BLaER1 treated with 17β-estradiol and CSF1 and Interleukin-3, amounts not matched to agents 10 nM and 100 nM (cell line): ENCODE results near the gene INO80D.
"Not testable (repeated sequence)": the region's sequence is repeated elsewhere in the genome, so short reads cannot be mapped to it uniquely, and the experiment has no call there.

ENCODE experiments used
- H3K27ac ChIP-seq, 11 experiments: shearing (Covaris generic); formaldehyde crosslinking; 2 replicates each; pipeline ENCODE4 v1.8.1; 2022
- H3K27me3 ChIP-seq, 11 experiments: shearing (Covaris generic); formaldehyde crosslinking; 2 replicates each; pipeline ENCODE4 v1.8.1; 2022
- H3K36me3 ChIP-seq, 11 experiments: shearing (Covaris generic); formaldehyde crosslinking; 2 replicates each; pipeline ENCODE4 v1.8.1; 2022
- H3K4me1 ChIP-seq, 10 experiments: shearing (Covaris generic); formaldehyde crosslinking; 2 replicates each; pipeline ENCODE4 v1.8.1; 2022
- H3K4me2 ChIP-seq, 11 experiments: shearing (Covaris generic); formaldehyde crosslinking; 2 replicates each; pipeline ENCODE4 v1.8.1; 2022
- H3K4me3 ChIP-seq, 10 experiments: shearing (Covaris generic); formaldehyde crosslinking; 2 replicates each; pipeline ENCODE4 v1.8.1; 2022
- H3K9ac ChIP-seq, 11 experiments: shearing (Covaris generic); formaldehyde crosslinking; 2 replicates each; pipeline ENCODE4 v1.8.1; 2022
- H3K9me3 ChIP-seq, 11 experiments: shearing (Covaris generic); formaldehyde crosslinking; replicated peaks in 1 of 11; 2 replicates each; pipeline ENCODE4 v1.8.1; 2022
- H4K20me1 ChIP-seq, 11 experiments: shearing (Covaris generic); formaldehyde crosslinking; 2 replicates each; pipeline ENCODE4 v1.8.1; 2022
- Cebpa-rat ChIP-seq, 11 experiments: shearing (Covaris generic); IDR thresholded peaks; 2 replicates each; pipeline ENCODE4 v1.8.1; 2022

INO80D gene

DNA sequence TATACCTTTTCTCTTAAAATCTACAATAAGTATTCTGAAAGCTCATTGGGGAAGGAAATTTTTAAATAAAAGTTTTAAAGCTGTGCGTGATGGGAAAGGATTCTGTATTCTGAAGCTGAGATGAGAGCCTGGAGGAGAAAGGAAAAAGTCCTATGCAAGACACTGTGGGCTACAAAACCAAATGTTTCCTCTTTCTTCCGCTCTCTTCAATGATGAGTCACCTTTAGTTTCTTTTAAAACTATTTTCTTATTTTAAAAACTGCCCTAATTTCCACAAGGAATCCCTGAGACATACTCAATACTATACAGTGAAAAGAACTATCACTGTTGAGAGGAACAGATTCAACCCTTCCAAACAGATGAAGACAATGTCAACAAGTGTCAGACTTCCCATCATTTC, 87.4 kb downstream of the INO80D start:
- Histone ChIP-seq H4K20me1 (peaks cover 0 to 25% (median 0%) of the 10 kb centered on the region in 11 experiments; a peak in 3 of 22 replicates), H3K9ac (no peak overlapping the region), H3K4me2 (peak overlapping the region in 4 of 11 experiments; percentile 4 to 54 (median 34); a peak in 6 of 22 replicates), H3K36me3 (peaks cover 24 to 85% (median 48%) of the 10 kb centered on the region in 11 experiments; a peak in 21 of 22 replicates), H3K27ac (no peak overlapping the region), H3K4me1 (peaks cover 0 to 23% (median 6%) of the 10 kb centered on the region in 10 experiments; a peak in 10 of 20 replicates), H3K9me3 (no peaks in the 10 kb centered on the region), H3K27me3 (no peaks in the 10 kb centered on the region), H3K4me3 (no peak overlapping the region)
- TF ChIP-seq Cebpa-rat (IDR thresholded peaks at IDR 0.05) = no peak

DNA sequence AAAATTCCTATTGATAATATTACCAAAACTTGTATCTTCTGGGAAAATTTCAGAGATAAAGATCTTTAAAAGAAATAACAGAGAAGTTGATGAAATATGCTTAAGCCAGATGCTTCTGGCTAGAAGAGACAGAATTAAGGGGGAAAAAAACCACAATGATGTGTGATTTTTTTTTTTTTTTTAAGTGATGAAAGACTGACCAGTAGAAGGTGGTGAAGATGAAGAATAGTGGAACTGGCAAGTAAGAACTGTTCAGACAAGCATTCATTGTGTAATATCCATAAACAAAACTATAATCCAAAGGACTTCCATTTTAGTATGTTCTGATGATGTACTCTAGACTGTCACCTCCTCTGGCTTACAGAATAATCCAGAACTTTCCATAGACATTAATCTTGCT, 89.8 kb downstream of the INO80D start:
- Histone ChIP-seq H3K27me3 (no peaks in the 10 kb centered on the region), H3K27ac (no peak overlapping the region), H4K20me1 (peaks cover 0 to 17% (median 0%) of the 10 kb centered on the region in 11 experiments; a peak in 3 of 22 replicates), H3K9me3 (peaks cover 0 to 5% (median 0%) of the 10 kb centered on the region in 11 experiments; a peak in 1 of 22 replicates), H3K4me2 (no peak overlapping the region), H3K4me1 (peaks cover 0 to 22% (median 6%) of the 10 kb centered on the region in 10 experiments; a peak in 10 of 20 replicates), H3K4me3 (no peak overlapping the region), H3K36me3 (peaks cover 42 to 84% (median 53%) of the 10 kb centered on the region in 11 experiments), H3K9ac (no peak overlapping the region)
- TF ChIP-seq Cebpa-rat (IDR thresholded peaks at IDR 0.05) = no peak

DNA sequence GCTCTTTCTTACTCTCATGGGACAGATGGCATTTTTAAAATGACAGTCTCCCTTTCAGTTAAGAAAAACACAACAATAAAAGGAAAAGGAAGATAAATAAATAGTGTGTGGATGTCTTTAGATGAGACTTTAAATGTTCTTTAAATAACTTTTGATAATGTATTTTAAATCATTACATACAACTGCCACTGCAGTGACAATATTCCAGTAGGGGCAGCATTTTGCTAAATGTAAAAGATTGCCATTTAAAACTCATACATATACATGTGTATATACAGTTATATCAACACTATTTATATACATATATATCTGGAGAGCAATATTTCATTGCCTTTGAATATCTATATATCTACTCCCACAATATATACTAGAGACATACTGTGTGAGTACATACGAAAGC, 90.7 kb downstream of the INO80D start:
- TF ChIP-seq Cebpa-rat (IDR thresholded peaks at IDR 0.05) = no peak

DNA sequence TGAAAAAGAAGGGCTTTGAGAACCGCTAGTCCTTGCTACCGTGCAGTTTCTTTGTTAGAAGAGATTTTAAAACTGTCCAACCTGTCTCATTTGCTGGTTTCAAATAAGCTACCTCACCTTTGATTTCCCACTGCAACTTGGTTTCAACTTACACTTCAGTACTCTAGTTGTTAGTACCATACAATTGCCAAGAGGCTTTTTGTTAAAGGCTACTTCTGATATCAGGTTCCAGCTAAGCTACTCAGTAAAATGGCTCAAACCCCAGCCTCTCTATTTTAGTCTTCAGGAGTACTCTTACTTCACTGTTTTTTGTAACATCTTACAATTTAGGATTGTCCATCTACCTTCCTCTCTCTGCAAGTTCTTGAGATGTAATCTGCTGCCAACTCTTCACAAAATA, 91.6 kb downstream of the INO80D start:
- Histone ChIP-seq H3K27ac (no peak overlapping the region), H3K4me3 (no peak overlapping the region), H3K9me3 (peaks cover 0 to 5% (median 0%) of the 10 kb centered on the region in 11 experiments; a peak in 1 of 22 replicates), H3K36me3 (peaks cover 32 to 79% (median 47%) of the 10 kb centered on the region in 11 experiments), H3K4me1 (peaks cover 0 to 36% (median 6%) of the 10 kb centered on the region in 10 experiments; a peak in 10 of 20 replicates), H3K9ac (no peak overlapping the region), H3K27me3 (no peaks in the 10 kb centered on the region), H4K20me1 (peaks cover 0 to 13% (median 0%) of the 10 kb centered on the region in 11 experiments; a peak in 2 of 22 replicates), H3K4me2 (no peak overlapping the region)
- no peak for TF ChIP-seq Cebpa-rat (IDR thresholded peaks at IDR 0.05)

More for the DNA sequence above, 90.7 kb downstream of the INO80D start:
- H3K27ac ChIP-seq = no peak overlapping the region
- H4K20me1 ChIP-seq = peaks cover 0 to 14% (median 0%) of the 10 kb centered on the region in 11 experiments; a peak in 2 of 22 replicates
- H3K27me3 ChIP-seq = no peaks in the 10 kb centered on the region
- no peak overlapping the region for H3K4me2 ChIP-seq
- peaks cover 0 to 27% (median 6%) of the 10 kb centered on the region in 10 experiments; a peak in 10 of 20 replicates for H3K4me1 ChIP-seq
- H3K9me3 ChIP-seq = peaks cover 0 to 5% (median 0%) of the 10 kb centered on the region in 11 experiments; a peak in 1 of 22 replicates
- H3K36me3 ChIP-seq = peaks cover 36 to 87% (median 50%) of the 10 kb centered on the region in 11 experiments
- no peak overlapping the region for H3K9ac ChIP-seq
- H3K4me3 ChIP-seq = no peak overlapping the region

DNA sequence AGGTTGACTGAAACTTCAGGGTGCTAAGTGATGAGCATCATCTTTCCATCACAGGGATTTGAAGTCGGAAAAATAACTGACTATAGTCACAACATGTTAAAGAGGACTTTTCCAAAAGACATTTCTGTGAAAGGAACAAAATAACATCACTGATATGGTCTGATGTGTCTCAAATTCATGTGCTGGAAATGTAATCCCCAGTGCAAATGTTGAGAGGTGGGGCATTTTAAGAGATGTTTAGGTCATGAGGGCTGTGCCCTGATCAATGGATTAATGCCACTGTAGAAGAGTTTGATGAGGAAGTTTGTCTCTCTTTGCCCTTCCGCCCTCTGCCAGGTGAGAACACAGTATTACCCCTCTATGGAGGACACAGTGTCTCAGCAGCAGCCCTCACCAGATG, 95.9 kb downstream of the INO80D start:
- no peaks in the 10 kb centered on the region for H3K27me3 ChIP-seq
- H3K36me3 ChIP-seq = peaks cover 24 to 49% (median 35%) of the 10 kb centered on the region in 11 experiments
- no peak overlapping the region for H3K9ac ChIP-seq
- no peak overlapping the region for H3K27ac ChIP-seq
- TF ChIP-seq Cebpa-rat (IDR thresholded peaks at IDR 0.05) = no peak
- no peaks in the 10 kb centered on the region for H4K20me1 ChIP-seq
- peaks cover 0 to 25% (median 2%) of the 10 kb centered on the region in 10 experiments; a peak in 9 of 20 replicates for H3K4me1 ChIP-seq
- peaks cover 0 to 5% (median 0%) of the 10 kb centered on the region in 11 experiments; a peak in 1 of 22 replicates for H3K9me3 ChIP-seq
- peak overlapping the region in 3 of 11 experiments; percentile 21 to 26 (median 26); a peak in 4 of 22 replicates for H3K4me2 ChIP-seq
- no peak overlapping the region for H3K4me3 ChIP-seq

DNA sequence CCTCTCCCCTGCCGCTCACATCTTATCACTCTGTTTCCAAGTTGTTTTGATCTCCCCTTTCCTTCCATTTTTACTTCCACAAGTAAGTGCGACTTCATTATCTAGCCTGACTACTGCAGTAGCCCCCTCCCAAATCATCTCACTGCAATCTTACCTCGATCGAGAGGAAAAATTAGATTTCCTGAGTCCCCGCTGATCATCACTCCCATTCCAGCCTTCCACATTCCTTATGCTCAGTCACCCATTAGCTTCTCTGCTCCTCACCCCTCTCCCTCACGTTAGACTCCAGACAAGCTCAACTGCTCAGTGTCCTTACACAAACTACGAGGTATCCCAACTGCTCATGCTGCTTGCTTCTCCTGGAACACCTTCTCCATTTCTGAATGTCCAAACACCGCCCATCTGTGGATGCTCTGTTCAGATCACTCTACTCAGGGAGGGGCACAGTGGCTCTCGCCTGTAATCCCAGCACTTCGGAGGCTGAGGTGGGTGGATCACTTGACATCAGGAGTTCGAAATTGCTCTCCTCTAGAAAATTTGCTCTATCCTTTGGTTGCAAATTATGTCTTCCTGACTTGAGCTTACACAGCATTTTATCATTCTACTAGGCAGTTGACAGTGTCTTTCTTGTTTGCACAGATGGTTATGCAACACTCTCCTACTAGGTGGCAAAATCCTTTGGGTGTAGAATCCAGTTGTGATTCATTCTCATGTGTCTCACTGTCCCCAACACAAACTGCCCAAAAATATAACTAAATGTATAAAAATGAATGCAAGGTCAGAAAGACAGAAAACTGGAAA, 96.5 kb downstream of the INO80D start:
- Histone ChIP-seq H3K9ac (no peak overlapping the region), H3K27me3 (no peaks in the 10 kb centered on the region), H3K4me2 (peak overlapping the region in 3 of 11 experiments; percentile 4 to 26 (median 26); a peak in 4 of 22 replicates), H3K36me3 (peaks cover 19 to 43% (median 30%) of the 10 kb centered on the region in 11 experiments), H3K9me3 (peaks cover 0 to 5% (median 0%) of the 10 kb centered on the region in 11 experiments; a peak in 1 of 22 replicates), H3K27ac (no peak overlapping the region), H3K4me3 (no peak overlapping the region), H3K4me1 (peaks cover 0 to 25% (median 0%) of the 10 kb centered on the region in 10 experiments; a peak in 6 of 20 replicates), H4K20me1 (no peaks in the 10 kb centered on the region)
- TF ChIP-seq Cebpa-rat (IDR thresholded peaks at IDR 0.05) = no peak

DNA sequence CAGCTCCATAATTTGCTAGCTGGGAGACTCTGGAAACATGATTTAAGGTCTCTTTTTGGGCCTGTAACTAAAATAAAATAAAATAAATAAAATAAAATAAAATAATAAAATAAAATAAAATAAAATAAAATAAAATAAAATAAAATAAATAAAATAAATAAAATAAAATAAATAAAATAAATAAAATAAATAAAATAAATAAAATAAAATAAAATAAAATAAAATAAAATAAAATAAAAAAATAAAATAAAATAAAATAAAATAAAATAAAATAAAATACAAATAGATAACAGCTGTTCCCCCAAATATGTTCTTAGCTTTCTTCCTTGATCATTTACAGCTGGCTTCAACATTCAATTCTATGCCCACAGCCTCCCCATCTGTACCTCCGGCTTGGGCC, 97.3 kb downstream of the INO80D start:
- H3K4me1 ChIP-seq = peaks cover 0 to 25% (median 0%) of the 10 kb centered on the region in 10 experiments; a peak in 6 of 20 replicates
- H4K20me1 ChIP-seq, H3K27me3 ChIP-seq, H3K27ac ChIP-seq, H3K9ac ChIP-seq, H3K9me3 ChIP-seq, H3K4me3 ChIP-seq, H3K4me2 ChIP-seq: not testable (repeated sequence)
- peaks cover 12 to 35% (median 24%) of the 10 kb centered on the region in 11 experiments for H3K36me3 ChIP-seq

DNA sequence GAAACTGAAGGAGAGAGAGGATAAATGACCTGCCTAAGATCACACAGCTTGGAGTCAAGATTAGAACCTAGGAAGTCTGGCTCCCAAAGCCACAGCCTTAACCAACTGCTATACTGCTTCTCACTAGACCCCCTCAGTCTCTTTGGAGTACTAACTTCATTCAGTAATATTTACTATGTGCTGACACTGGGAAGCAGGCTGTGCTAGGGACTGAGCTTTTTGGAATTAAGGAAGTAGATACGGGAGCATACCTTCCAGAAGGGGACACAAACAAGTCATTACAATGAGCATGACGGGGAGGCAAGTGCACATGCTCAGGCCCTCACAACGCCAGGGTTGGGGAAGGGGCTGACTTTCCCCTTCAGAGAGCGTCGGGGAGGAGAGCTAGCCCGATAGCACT, 97.7 kb downstream of the INO80D start:
- H3K4me2 ChIP-seq = no peak overlapping the region
- peaks cover 0 to 25% (median 0%) of the 10 kb centered on the region in 10 experiments; a peak in 6 of 20 replicates for H3K4me1 ChIP-seq
- H3K27me3 ChIP-seq = no peaks in the 10 kb centered on the region
- TF ChIP-seq Cebpa-rat (IDR thresholded peaks at IDR 0.05) = no peak
- H3K36me3 ChIP-seq = peaks cover 12 to 32% (median 21%) of the 10 kb centered on the region in 11 experiments
- H4K20me1 ChIP-seq = no peaks in the 10 kb centered on the region
- no peak overlapping the region for H3K27ac ChIP-seq
- no peak overlapping the region for H3K9ac ChIP-seq
- no peak overlapping the region for H3K4me3 ChIP-seq
- peaks cover 0 to 5% (median 0%) of the 10 kb centered on the region in 11 experiments; a peak in 1 of 22 replicates for H3K9me3 ChIP-seq

DNA sequence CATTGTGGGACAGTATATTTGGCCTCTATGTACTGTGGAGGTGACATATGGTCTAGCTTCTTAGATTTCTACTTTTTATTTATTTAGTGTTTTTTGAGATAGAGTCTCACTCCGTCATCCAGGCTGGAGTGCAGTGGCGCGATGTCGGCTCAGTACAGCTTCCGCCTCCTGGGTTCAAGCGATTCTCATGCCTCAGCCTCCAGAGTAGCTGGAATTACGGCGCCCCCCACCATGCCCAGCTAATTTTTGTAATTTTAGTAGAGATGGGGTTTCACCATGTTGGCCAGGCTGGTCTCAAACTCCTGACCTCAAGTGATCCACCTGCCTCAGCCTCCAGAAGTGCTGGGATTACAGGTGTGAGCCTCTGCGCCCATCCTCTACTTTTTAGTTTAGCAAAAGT, 99.6 kb downstream of the INO80D start:
- H3K4me1 ChIP-seq = peaks cover 0 to 25% (median 0%) of the 10 kb centered on the region in 10 experiments; a peak in 6 of 20 replicates

More for the DNA sequence above, 99.6 kb downstream of the INO80D start:
- H4K20me1 ChIP-seq, H3K27ac ChIP-seq, H3K4me3 ChIP-seq, H3K9me3 ChIP-seq, H3K9ac ChIP-seq, H3K4me2 ChIP-seq, H3K27me3 ChIP-seq: not testable (repeated sequence)
- peaks cover 0 to 13% (median 3%) of the 10 kb centered on the region in 11 experiments; a peak in 7 of 22 replicates for H3K36me3 ChIP-seq
